Measurements from ENCODE around the gene TTC12. TPM values are rescaled to one million over a fixed set of nuclear protein-coding genes. Genes with fewer than 3 reads are reported as not detected.

The TTC12 gene
- total and polyA plus RNA-seq, 2 of the 8 experiments (the other 6 are each of a cell fraction or from before 2014, with no cell fraction given): 4.7 to 9.0 TPM

GRCh38 chr11:113324250-113324649, 9.9 kb downstream of the TTC12 start:
- no peak overlapping the region for H3K14ac ChIP-seq (ENCODE audit: insufficient read length)
- H3K9ac ChIP-seq (replicated peaks in 1 of 4; ENCODE audit: extremely low read depth in 1 of 4, low read depth in 3 of 4, low read length in 3 of 4): no peak overlapping the region
- no peak overlapping the region for H2BK12ac ChIP-seq (ENCODE audit: low read depth, low read length)
- no peak overlapping the region for H2BK15ac ChIP-seq (ENCODE audit: low read length)
- no peak overlapping the region for H3K23ac ChIP-seq (ENCODE audit: insufficient read length)
- CTCF ChIA-PET (ENCODE audit: partially characterized antibody): interaction anchor here (0.9 to 2.1 kb wide), 2 partner anchors 9 to 14 kb away, joined by 4 to 6 read pairs; no protein-coding TSS in a partner anchor
- no peak overlapping the region for H3K4me3 ChIP-seq (ENCODE audit: extremely low read depth in 1 of 4, insufficient read depth in 2 of 4, low read depth in 3 of 4, low read length in 4 of 4)
- no peak overlapping the region for H4K8ac ChIP-seq (ENCODE audit: extremely low read depth, insufficient read depth, low read length)
- H2AK5ac ChIP-seq (ENCODE audit: low read depth, low read length): no peak overlapping the region
- WGBS, 2 experiments (ENCODE audit: extremely low coverage in 1 of 2, insufficient coverage in 1 of 2, insufficient read length in 1 of 2, insufficient replicate concordance in 2 of 2, low coverage in 1 of 2, low lambda C conversion rate in 2 of 2, missing lambda C conversion rate in 1 of 2): 95% methylated on average over 5 of the region's 5 CpGs; no CpG with 5 or more reads in 1 of the 2 experiments
- FAIRE-seq (no peak), DNase-seq (ENCODE audit: low read depth in 1 of 2, low spot score in 2 of 2) (no peak)
- no peak overlapping the region for H3K4ac ChIP-seq (replicated peaks; ENCODE audit: insufficient read length, low read depth, low read length)
- H3K4me2 ChIP-seq (ENCODE audit: insufficient read depth in 1 of 2, low read depth in 2 of 2, low read length in 2 of 2): no peak overlapping the region
- H3K4me1 ChIP-seq (replicated peaks in 1 of 4; ENCODE audit: control insufficient read depth in 3 of 4, insufficient read depth in 4 of 4, low read length in 3 of 4): no peaks in the 10 kb centered on the region
- no peaks in the 10 kb centered on the region for H3K23me2 ChIP-seq (ENCODE audit: low read depth, low read length)
- H3K79me2 ChIP-seq (ENCODE audit: control insufficient read depth in 1 of 2, insufficient read depth in 2 of 2, low read length in 2 of 2): no peaks in the 10 kb centered on the region
- no peak overlapping the region for H2BK5ac ChIP-seq (ENCODE audit: low read depth, low read length)
- no peaks in the 10 kb centered on the region for H3K27me3 ChIP-seq (replicated peaks in 1 of 4; ENCODE audit: control insufficient read depth in 3 of 4, extremely low read depth in 1 of 4, insufficient read depth in 3 of 4, low read length in 3 of 4)
- no peak for TF ChIP-seq KDM4A (IDR thresholded peaks at IDR 0.05; ENCODE audit: low read depth, low read length, severe bottlenecking)
- TF ChIP-seq BRCA1 (IDR thresholded peaks at IDR 0.05; ENCODE audit: low read depth, low read length): no peak
- no peak for TF ChIP-seq BACH1 (IDR thresholded peaks at IDR 0.05; ENCODE audit: low read length)
- TF ChIP-seq, protein P1, sequence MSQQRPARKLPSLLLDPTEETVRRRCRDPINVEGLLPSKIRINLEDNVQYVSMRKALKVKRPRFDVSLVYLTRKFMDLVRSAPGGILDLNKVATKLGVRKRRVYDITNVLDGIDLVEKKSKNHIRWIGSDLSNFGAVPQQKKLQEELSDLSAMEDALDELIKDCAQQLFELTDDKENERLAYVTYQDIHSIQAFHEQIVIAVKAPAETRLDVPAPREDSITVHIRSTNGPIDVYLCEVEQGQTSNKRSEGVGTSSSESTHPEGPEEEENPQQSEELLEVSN (IDR thresholded peaks at IDR 0.05): no peak
- H2AFZ ChIP-seq (ENCODE audit: low read length): no peak overlapping the region
- no peak overlapping the region for H2BK20ac ChIP-seq (ENCODE audit: low read length)
- H4K91ac ChIP-seq (replicated peaks; ENCODE audit: insufficient read length, low read length): no peak overlapping the region
- H3K9me3 ChIP-seq (ENCODE audit: insufficient read depth in 2 of 2, low read depth in 1 of 2, low read length in 1 of 2): no peaks in the 10 kb centered on the region; a peak in 1 of 4 replicates
- no peaks in the 10 kb centered on the region for H4K20me1 ChIP-seq (replicated peaks in 1 of 2; ENCODE audit: control insufficient read depth in 1 of 2, insufficient read depth in 2 of 2, low read length in 2 of 2)
- no peaks in the 10 kb centered on the region for H3K36me3 ChIP-seq (ENCODE audit: control insufficient read depth in 2 of 4, insufficient read depth in 4 of 4, low read length in 3 of 4)
- no peak overlapping the region for H3K18ac ChIP-seq (ENCODE audit: extremely low read depth, low read length)
- no peak overlapping the region for H3K27ac ChIP-seq (ENCODE audit: low read depth, low read length)
- no peak overlapping the region for H2BK120ac ChIP-seq (replicated peaks; ENCODE audit: low read depth, low read length)
- H4K5ac ChIP-seq (ENCODE audit: insufficient read length, low read depth, low read length): no peak overlapping the region
- no peaks in the 10 kb centered on the region for H3K79me1 ChIP-seq (ENCODE audit: low read depth, low read length)
- POLR2A ChIA-PET (ENCODE audit: partially characterized antibody): no interaction called here
- H3K56ac ChIP-seq (replicated peaks; ENCODE audit: insufficient read length, low read depth, low read length): no peak overlapping the region
